Neural progenitor cell (in vitro differentiated cells): ENCODE measurements around the gene WDR64.

ENCODE experiments used
- CTCF ChIP-seq: fragments of 200-600 bp; sonication (generic); IDR thresholded peaks from 2 replicates; pipeline ENCODE4 v1.5.1; 2017; ENCODE audit warnings: antibody characterized with exemption, mild to moderate bottlenecking
- EZH2 ChIP-seq: fragments of 200-600 bp; sonication (generic); IDR thresholded peaks from 2 replicates; pipeline ENCODE4 v1.6.1; 2017; ENCODE audit warnings: antibody characterized with exemption, mild to moderate bottlenecking, moderate library complexity

GRCh38 chr1:241839369-241839979, 187.4 kb downstream of the WDR64 start:
- TF ChIP-seq CTCF (no peak), EZH2 (no peak)
